Endothelial cell (in vitro differentiated cells): Measurements from ENCODE around the gene SRRM2. TPM values are rescaled to one million over a fixed set of nuclear protein-coding genes. Genes with fewer than 3 reads are reported as not detected.

Source experiments
- DNase-seq: peaks from one replicate; pipeline ENCODE4 v3.0.0; 2021; ENCODE audit warnings: low spot score
- H3K27ac Mint-ChIP-seq: one replicate; pipeline ENCODE4 v1.8.0; 2021; ENCODE audit warnings: mixed read lengths, inconsistent platforms; ENCODE audit not compliant: unreplicated experiment
- H3K27me3 Mint-ChIP-seq: one replicate; pipeline ENCODE4 v1.8.0; 2021; ENCODE audit warnings: mild to moderate bottlenecking, moderate library complexity, mixed read lengths, inconsistent platforms; ENCODE audit not compliant: unreplicated experiment
- H3K36me3 Mint-ChIP-seq: one replicate; pipeline ENCODE4 v1.8.0; 2021; ENCODE audit warnings: mild to moderate bottlenecking, low read depth, mixed read lengths, inconsistent platforms; ENCODE audit not compliant: unreplicated experiment
- H3K4me1 Mint-ChIP-seq: one replicate; pipeline ENCODE4 v1.8.0; 2021; ENCODE audit warnings: mild to moderate bottlenecking, mixed read lengths, inconsistent platforms; ENCODE audit not compliant: unreplicated experiment
- H3K4me3 Mint-ChIP-seq: one replicate; pipeline ENCODE4 v1.8.0; 2021; ENCODE audit warnings: mild to moderate bottlenecking, mixed read lengths, inconsistent platforms; ENCODE audit not compliant: unreplicated experiment
- H3K9me3 Mint-ChIP-seq: one replicate; pipeline ENCODE4 v1.8.0; 2021; ENCODE audit warnings: mixed read lengths, inconsistent platforms; ENCODE audit not compliant: unreplicated experiment
- CTCF ChIP-seq: fragments of 200-600 bp; sonication (generic); IDR thresholded peaks from one replicate; pipeline ENCODE4 v1.5.0; 2021; ENCODE audit warnings: antibody characterized with exemption; ENCODE audit not compliant: unreplicated experiment
- total RNA-seq: library from RNA; stranded (reverse); fragmentation: NEBNext Ultra II Directional; extraction: Animal tissue kit (Norgen Biotek cat#: 25700); gene quantifications from one replicate; pipeline ENCODE4 v1.2.1, GENCODE V29; 2021; ENCODE audit not compliant: unreplicated experiment

The SRRM2 gene
- total RNA-seq, 1 donor from 2014 or later: 456 TPM

GRCh38 chr16:2708955-2709587, 43.4 kb upstream of the SRRM2 start:
- Mint-ChIP-seq H3K27ac (no peak overlapping the region), H3K4me1 (no peaks in the 10 kb centered on the region), H3K4me3 (no peak overlapping the region), H3K9me3 (no peaks in the 10 kb centered on the region), H3K36me3 (peaks cover 10% of the 10 kb centered on the region), H3K27me3 (peaks cover 4% of the 10 kb centered on the region)
- no peak for DNase-seq
- TF ChIP-seq CTCF: no peak

GRCh38 chr16:2709588-2709984, 42.9 kb upstream of the SRRM2 start:
- TF ChIP-seq CTCF: no peak
- H3K4me1 Mint-ChIP-seq: no peaks in the 10 kb centered on the region
- H3K27me3 Mint-ChIP-seq: peaks cover 4% of the 10 kb centered on the region
- no peaks in the 10 kb centered on the region for H3K9me3 Mint-ChIP-seq
- no peak overlapping the region for H3K27ac Mint-ChIP-seq
- peaks cover 10% of the 10 kb centered on the region for H3K36me3 Mint-ChIP-seq
- DNase-seq: no peak
- H3K4me3 Mint-ChIP-seq: no peak overlapping the region

GRCh38 chr16:2710021-2710710, 42.3 kb upstream of the SRRM2 start:
- peaks cover 4% of the 10 kb centered on the region for H3K27me3 Mint-ChIP-seq
- no peak overlapping the region for H3K27ac Mint-ChIP-seq
- no peaks in the 10 kb centered on the region for H3K9me3 Mint-ChIP-seq
- no peaks in the 10 kb centered on the region for H3K4me1 Mint-ChIP-seq
- peak overlapping the region; percentile 71 for H3K4me3 Mint-ChIP-seq
- TF ChIP-seq CTCF: no peak
- DNase-seq: no peak
- peaks cover 10% of the 10 kb centered on the region for H3K36me3 Mint-ChIP-seq

GRCh38 chr16:2710711-2711231, 41.7 kb upstream of the SRRM2 start:
- no peak for DNase-seq
- Mint-ChIP-seq H3K9me3 (no peaks in the 10 kb centered on the region), H3K4me1 (no peaks in the 10 kb centered on the region), H3K27me3 (peaks cover 4% of the 10 kb centered on the region), H3K4me3 (peak overlapping the region; percentile 71), H3K36me3 (peaks cover 10% of the 10 kb centered on the region), H3K27ac (no peak overlapping the region)
- TF ChIP-seq CTCF: no peak

- DNase-seq: no peak
- H3K4me3 Mint-ChIP-seq: no peak overlapping the region
- H3K27me3 Mint-ChIP-seq: peaks cover 4% of the 10 kb centered on the region
- TF ChIP-seq CTCF: no peak
- no peak overlapping the region for H3K27ac Mint-ChIP-seq
- no peaks in the 10 kb centered on the region for H3K4me1 Mint-ChIP-seq
- H3K36me3 Mint-ChIP-seq: peaks cover 10% of the 10 kb centered on the region
- H3K9me3 Mint-ChIP-seq: no peaks in the 10 kb centered on the region
These were observed 40.9 kb upstream of the SRRM2 start for GRCh38 chr16:2711370-2712062.
